NK-92 treated with Interleukin-12 subunit alpha and Interleukin-12 subunit beta, amount 100 ng/mL, for 24 hours (cell line): ENCODE measurements around the gene CPLANE2.
"Not testable (repeated sequence)": the region's sequence is repeated elsewhere in the genome, so short reads cannot be mapped to it uniquely, and the experiment has no call there.

Experiments
- DNase-seq: peaks from one replicate; lab custom pipeline; 2025; lab: John Stamatoyannopoulos, UW

CPLANE2 gene

GRCh38 chr1:16229976-16230740, 6.8 kb downstream of the CPLANE2 start:
- no peak for DNase-seq

- DNase-seq = no peak
Measured at GRCh38 chr1:16226490-16227179, 10.3 kb downstream of the CPLANE2 start.

GRCh38 chr1:16226129-16226489, 10.9 kb downstream of the CPLANE2 start:
- DNase-seq = no peak

- DNase-seq = no peak
Measured at GRCh38 chr1:16224472-16224871, 12.5 kb downstream of the CPLANE2 start.

GRCh38 chr1:16222716-16223115, 14.3 kb downstream of the CPLANE2 start:
- not testable (repeated sequence) for DNase-seq

GRCh38 chr1:16221499-16221898, 15.5 kb downstream of the CPLANE2 start:
- DNase-seq = no peak

- DNase-seq = no peak
Measured at GRCh38 chr1:16219968-16220500, 16.9 kb downstream of the CPLANE2 start.

GRCh38 chr1:16218674-16219071, 18.3 kb downstream of the CPLANE2 start:
- DNase-seq = no peak

- DNase-seq = no peak
Measured at GRCh38 chr1:16218014-16218673, 18.8 kb downstream of the CPLANE2 start.

- DNase-seq = no peak
Measured at GRCh38 chr1:16217061-16217785, 19.8 kb downstream of the CPLANE2 start.

GRCh38 chr1:16215882-16216753, 20.9 kb downstream of the CPLANE2 start:
- no peak for DNase-seq

- not testable (repeated sequence) for DNase-seq
Measured at GRCh38 chr1:16215240-16215639, 21.7 kb downstream of the CPLANE2 start.

GRCh38 chr1:16213544-16213943, 23.4 kb downstream of the CPLANE2 start:
- DNase-seq = not testable (repeated sequence)

- DNase-seq = no peak
Measured at GRCh38 chr1:16213013-16213412, 24.0 kb downstream of the CPLANE2 start.

- no peak for DNase-seq
Measured at GRCh38 chr1:16212251-16212961, 24.6 kb downstream of the CPLANE2 start, which contains the start of gene ARHGEF19. Gene ARHGEF19 (minus strand): TSS chr1:16212652. CDS start chr1:16209054, 3,598 bp downstream.

- DNase-seq = no peak
Measured at GRCh38 chr1:16211824-16212223, 25.2 kb downstream of the CPLANE2 start.

GRCh38 chr1:16210581-16210980, 26.4 kb downstream of the CPLANE2 start:
- no peak for DNase-seq

- DNase-seq = no peak
Measured at GRCh38 chr1:16209847-16210407, 27.1 kb downstream of the CPLANE2 start.

GRCh38 chr1:16209132-16209846, 27.7 kb downstream of the CPLANE2 start:
- no peak for DNase-seq
